Mammary epithelial cell (primary cell): ENCODE results near the gene IKBKG.

Experiments
- CTCF ChIP-seq, 2 donors: IDR thresholded peaks in 1 of 2; conservative IDR thresholded peaks in 1 of 2; 2 replicates each; pipeline ENCODE4 v1.5.1; 2011 to 2012; ENCODE audit warnings: inconsistent platforms in 2 of 2, low read length in 2 of 2, mild to moderate bottlenecking in 2 of 2, control low read depth in 1 of 2, low read depth in 1 of 2; ENCODE audit not compliant: insufficient read depth in 1 of 2; ENCODE audit errors: extremely low read depth in 1 of 2
- EZH2 ChIP-seq: IDR thresholded peaks from 2 replicates; pipeline ENCODE4 v1.6.1; 2012; ENCODE audit warnings: low read length, inconsistent platforms, borderline replicate concordance

GRCh38 chrX:154535892-154536291, 11.5 kb upstream of the IKBKG start:
- TF ChIP-seq CTCF (conservative IDR thresholded peaks at IDR 0.05 in 1 of 2, IDR thresholded peaks at IDR 0.05 in 1 of 2; ENCODE audit: extremely low read depth in 1 of 2, insufficient read depth in 1 of 2, low read depth in 1 of 2, low read length in 2 of 2), result no peak
- TF ChIP-seq EZH2, result no peak
